ENCODE measurements around the gene ARHGAP15.

Gene ARHGAP15

GRCh38 chr2:143706354-143706753 lies 577.1 kb downstream of the ARHGAP15 start:
- no peak overlapping the region for H3K4me3 ChIP-seq (replicated peaks; ENCODE audit: insufficient read depth, low read length)
- no peak for DNase-seq (ENCODE audit: low read depth in 1 of 2, low spot score in 1 of 2)
- no peak overlapping the region for H3K27ac ChIP-seq (replicated peaks)
- TF ChIP-seq REST (IDR thresholded peaks at IDR 0.05; ENCODE audit: insufficient replicate concordance, low read depth) = no peak
- no peak for TF ChIP-seq CTCF (IDR thresholded peaks at IDR 0.05; ENCODE audit: insufficient read depth, low read length)
- TF ChIP-seq POLR2AphosphoS5 (IDR thresholded peaks at IDR 0.05; ENCODE audit: low read depth) = no peak
- TF ChIP-seq SPI1 (IDR thresholded peaks at IDR 0.05; ENCODE audit: borderline replicate concordance, low read depth) = no peak
- no peak for TF ChIP-seq GABPA (IDR thresholded peaks at IDR 0.05; ENCODE audit: low read depth)
- no peaks in the 10 kb centered on the region for H3K27me3 ChIP-seq (ENCODE audit: insufficient read depth, poor library complexity, severe bottlenecking)

- Histone ChIP-seq H3K4me3 (replicated peaks; ENCODE audit: insufficient read depth, low read length) (no peak overlapping the region), H3K27me3 (ENCODE audit: insufficient read depth, poor library complexity, severe bottlenecking) (no peaks in the 10 kb centered on the region), H3K27ac (replicated peaks) (no peak overlapping the region)
- TF ChIP-seq REST (IDR thresholded peaks at IDR 0.05; ENCODE audit: insufficient replicate concordance, low read depth) = no peak
- TF ChIP-seq CTCF (IDR thresholded peaks at IDR 0.05; ENCODE audit: insufficient read depth, low read length) = no peak
- TF ChIP-seq SPI1 (IDR thresholded peaks at IDR 0.05; ENCODE audit: borderline replicate concordance, low read depth) = no peak
- no peak for TF ChIP-seq GABPA (IDR thresholded peaks at IDR 0.05; ENCODE audit: low read depth)
- TF ChIP-seq POLR2AphosphoS5 (IDR thresholded peaks at IDR 0.05; ENCODE audit: low read depth) = no peak
- no peak for DNase-seq (ENCODE audit: low read depth in 1 of 2, low spot score in 1 of 2)
These were observed 579.5 kb downstream of the ARHGAP15 start for GRCh38 chr2:143708682-143709081.

- TF ChIP-seq CTCF (IDR thresholded peaks at IDR 0.05; ENCODE audit: insufficient read depth, low read length) = no peak
- no peak for TF ChIP-seq POLR2AphosphoS5 (IDR thresholded peaks at IDR 0.05; ENCODE audit: low read depth)
- no peak for TF ChIP-seq GABPA (IDR thresholded peaks at IDR 0.05; ENCODE audit: low read depth)
- no peak for TF ChIP-seq REST (IDR thresholded peaks at IDR 0.05; ENCODE audit: insufficient replicate concordance, low read depth)
- no peak for TF ChIP-seq SPI1 (IDR thresholded peaks at IDR 0.05; ENCODE audit: borderline replicate concordance, low read depth)
- DNase-seq (ENCODE audit: low read depth in 1 of 2, low spot score in 1 of 2) = no peak
- Histone ChIP-seq H3K4me3 (replicated peaks; ENCODE audit: insufficient read depth, low read length) (no peak overlapping the region), H3K27ac (replicated peaks) (no peak overlapping the region), H3K27me3 (ENCODE audit: insufficient read depth, poor library complexity, severe bottlenecking) (no peaks in the 10 kb centered on the region)
These were observed 581.0 kb downstream of the ARHGAP15 start for GRCh38 chr2:143710196-143710595.

All from HL-60 (cell line).